Measurements from ENCODE around the gene CADM2.

- TF ChIP-seq CTCF (IDR thresholded peaks at IDR 0.05) (no peak), EZH2 (IDR thresholded peaks at IDR 0.05) (no peak), EZH2phosphoT487 (IDR thresholded peaks at IDR 0.05) (no peak)
Observed at GRCh38 chr3:85672761-85673160, 714.0 kb downstream of the CADM2 start.

Measured in neural progenitor cell (in vitro differentiated cells).